WTC11 (cell line): ENCODE measurements around the gene RUVBL1. TPM values are rescaled to one million over a fixed set of nuclear protein-coding genes. Genes with fewer than 3 reads are reported as not detected.

Experiments used
- ATAC-seq: fragments of 200-7000 bp; cut with Tn5 transposase; 2 replicates; pipeline ENCODE4 v1.10.0; 2021; ENCODE audit warnings: mild to moderate bottlenecking, moderate library complexity
- CTCF ChIA-PET: fragments of 300-600 bp; sonication (Branson Sonifier 250); formaldehyde crosslinking; loops from one replicate; lab custom pipeline; 2021; ENCODE audit warnings: antibody characterized with exemption; lab: Charles Lee
- POLR2A ChIA-PET: fragments of 350-600 bp; sonication (Branson Sonifier 250); formaldehyde crosslinking; loops from one replicate; lab custom pipeline; 2021; ENCODE audit warnings: antibody characterized with exemption; lab: Charles Lee
- DNase-seq: peaks from one replicate; pipeline ENCODE4 v3.0.0; 2021; ENCODE audit warnings: low spot score
- H3K27ac Mint-ChIP-seq: 2 replicates; pipeline ENCODE4 v1.8.0; 2021; ENCODE audit warnings: mixed read lengths
- H3K27me3 Mint-ChIP-seq: 2 replicates; pipeline ENCODE4 v1.8.0; 2021; ENCODE audit warnings: low read depth, mild to moderate bottlenecking, moderate library complexity, mixed read lengths
- H3K36me3 Mint-ChIP-seq: 2 replicates; pipeline ENCODE4 v1.8.0; 2021; ENCODE audit warnings: mixed read lengths
- H3K4me1 Mint-ChIP-seq: 2 replicates; pipeline ENCODE4 v1.8.0; 2022; ENCODE audit warnings: mixed read lengths
- H3K4me3 Mint-ChIP-seq: 2 replicates; pipeline ENCODE4 v1.8.0; 2021; ENCODE audit warnings: mild to moderate bottlenecking, moderate library complexity, mixed read lengths
- H3K9me3 Mint-ChIP-seq: 2 replicates; pipeline ENCODE4 v1.8.0; 2021; ENCODE audit warnings: mixed read lengths
- CDX4 ChIP-seq: fragments of 250-450 bp; sonication (Bioruptor Pico); IDR thresholded peaks from 2 replicates; pipeline ENCODE4 v1.9.0; 2021; ENCODE audit warnings: moderate library complexity, mild to moderate bottlenecking, inconsistent platforms, borderline replicate concordance
- E2F4 ChIP-seq: sonication (generic); formaldehyde crosslinking; IDR thresholded peaks from 2 replicates; pipeline ENCODE4 v1.8.1; 2022; ENCODE audit warnings: low read depth, mild to moderate bottlenecking, moderate library complexity, missing genetic modification reagents, borderline replicate concordance
- ELF4 ChIP-seq: sonication (generic); formaldehyde crosslinking; IDR thresholded peaks from 2 replicates; pipeline ENCODE4 v1.8.1; 2022; ENCODE audit warnings: low read depth, mild to moderate bottlenecking, moderate library complexity, missing genetic modification reagents
- ESRRA ChIP-seq: sonication (generic); formaldehyde crosslinking; IDR thresholded peaks from 2 replicates; pipeline ENCODE4 v1.8.1; 2022; ENCODE audit warnings: mild to moderate bottlenecking, missing genetic modification reagents, borderline replicate concordance
- FOXJ3 ChIP-seq: sonication (generic); formaldehyde crosslinking; IDR thresholded peaks from 2 replicates; pipeline ENCODE4 v1.9.0; 2021; ENCODE audit warnings: missing genetic modification reagents, mild to moderate bottlenecking, borderline replicate concordance
- IRF2 ChIP-seq: sonication (generic); formaldehyde crosslinking; IDR thresholded peaks from 2 replicates; pipeline ENCODE4 v1.8.0; 2022; ENCODE audit warnings: low read depth, missing genetic modification reagents, borderline replicate concordance
- MLX ChIP-seq: sonication (generic); formaldehyde crosslinking; IDR thresholded peaks from 2 replicates; pipeline ENCODE4 v1.8.1; 2023; ENCODE audit warnings: mild to moderate bottlenecking, missing genetic modification reagents, moderate library complexity
- STAT6 ChIP-seq: sonication (generic); formaldehyde crosslinking; conservative IDR thresholded peaks from 2 replicates; pipeline ENCODE4 v1.8.1; 2023; ENCODE audit warnings: mild to moderate bottlenecking, low read depth, missing genetic modification reagents, moderate library complexity
- USF2 ChIP-seq: sonication (generic); formaldehyde crosslinking; IDR thresholded peaks from 2 replicates; pipeline ENCODE4 v1.8.1; 2023; ENCODE audit warnings: mild to moderate bottlenecking, missing genetic modification reagents, moderate library complexity
- ZNF121 ChIP-seq: sonication (generic); formaldehyde crosslinking; IDR thresholded peaks from 2 replicates; pipeline ENCODE4 v1.8.0; 2023; ENCODE audit warnings: missing genetic modification reagents
- ZNF263 ChIP-seq: sonication (generic); formaldehyde crosslinking; IDR thresholded peaks from 2 replicates; pipeline ENCODE4 v1.8.1; 2022; ENCODE audit warnings: low read depth, mild to moderate bottlenecking, moderate library complexity, missing genetic modification reagents
- ZNF512 ChIP-seq: sonication (generic); formaldehyde crosslinking; IDR thresholded peaks from 2 replicates; pipeline ENCODE4 v1.8.1; 2022; ENCODE audit warnings: missing genetic modification reagents, borderline replicate concordance
- ZNF671 ChIP-seq: fragments of 250-450 bp; sonication (Bioruptor Pico); IDR thresholded peaks from 2 replicates; pipeline ENCODE4 v1.8.0; 2021; ENCODE audit warnings: mild to moderate bottlenecking
- total RNA-seq: library from RNA; stranded (reverse); gene quantifications from 3 replicates; pipeline ENCODE4 v1.2.3, GENCODE V29; 2021
- TF ChIP-seq, protein P1 (sequence below): sonication (generic); formaldehyde crosslinking; IDR thresholded peaks from 2 replicates; pipeline ENCODE4 v1.8.1; 2023; ENCODE audit warnings: mild to moderate bottlenecking, moderate library complexity, missing genetic modification reagents
- TF ChIP-seq, protein P2 (sequence below): sonication (generic); formaldehyde crosslinking; IDR thresholded peaks from 2 replicates; pipeline ENCODE4 v1.8.0; 2022; ENCODE audit warnings: mild to moderate bottlenecking, missing genetic modification reagents

RUVBL1 gene
- total RNA-seq, 1 experiment from 2014 or later: 118 TPM

- TF ChIP-seq USF2 (no peak), MLX (no peak), E2F4 (CRISPR knock-in tag) (no peak), ESRRA (CRISPR knock-in tag) (no peak), ZNF121 (CRISPR knock-in tag) (no peak), IRF2 (CRISPR knock-in tag) (no peak)
Observed at GRCh38 chr3:128100161-128100560, 23.5 kb downstream of the RUVBL1 start (continued).

GRCh38 chr3:128098234-128098633 is 25.4 kb downstream of the RUVBL1 start:
- Mint-ChIP-seq H3K4me3 (no peak overlapping the region), H3K36me3 (peaks cover 86% of the 10 kb centered on the region), H3K4me1 (peaks cover 78% of the 10 kb centered on the region), H3K27me3 (no peaks in the 10 kb centered on the region)
- no peak for ATAC-seq
- CTCF ChIA-PET: interaction anchor here (1.2 to 1.8 kb wide), 2 partner anchors 23 to 35 kb away, joined by 5 to 7 read pairs; no protein-coding TSS in a partner anchor
- POLR2A ChIA-PET: no interaction called here
- TF ChIP-seq ZNF263 (no peak), FOXJ3 (CRISPR knock-in tag) (no peak), IRF2 (CRISPR knock-in tag) (no peak), ZNF512 (CRISPR knock-in tag) (no peak), STAT6 (no peak), CDX4 (CRISPR knock-in tag) (no peak), ELF4 (no peak), ZNF671 (CRISPR knock-in tag) (no peak)
- TF ChIP-seq, protein P1, sequence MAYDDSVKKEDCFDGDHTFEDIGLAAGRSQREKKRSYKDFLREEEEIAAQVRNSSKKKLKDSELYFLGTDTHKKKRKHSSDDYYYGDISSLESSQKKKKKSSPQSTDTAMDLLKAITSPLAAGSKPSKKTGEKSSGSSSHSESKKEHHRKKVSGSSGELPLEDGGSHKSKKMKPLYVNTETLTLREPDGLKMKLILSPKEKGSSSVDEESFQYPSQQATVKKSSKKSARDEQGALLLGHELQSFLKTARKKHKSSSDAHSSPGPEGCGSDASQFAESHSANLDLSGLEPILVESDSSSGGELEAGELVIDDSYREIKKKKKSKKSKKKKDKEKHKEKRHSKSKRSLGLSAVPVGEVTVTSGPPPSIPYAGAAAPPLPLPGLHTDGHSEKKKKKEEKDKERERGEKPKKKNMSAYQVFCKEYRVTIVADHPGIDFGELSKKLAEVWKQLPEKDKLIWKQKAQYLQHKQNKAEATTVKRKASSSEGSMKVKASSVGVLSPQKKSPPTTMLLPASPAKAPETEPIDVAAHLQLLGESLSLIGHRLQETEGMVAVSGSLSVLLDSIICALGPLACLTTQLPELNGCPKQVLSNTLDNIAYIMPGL (CRISPR knock-in tag): no peak
- TF ChIP-seq, protein P2, sequence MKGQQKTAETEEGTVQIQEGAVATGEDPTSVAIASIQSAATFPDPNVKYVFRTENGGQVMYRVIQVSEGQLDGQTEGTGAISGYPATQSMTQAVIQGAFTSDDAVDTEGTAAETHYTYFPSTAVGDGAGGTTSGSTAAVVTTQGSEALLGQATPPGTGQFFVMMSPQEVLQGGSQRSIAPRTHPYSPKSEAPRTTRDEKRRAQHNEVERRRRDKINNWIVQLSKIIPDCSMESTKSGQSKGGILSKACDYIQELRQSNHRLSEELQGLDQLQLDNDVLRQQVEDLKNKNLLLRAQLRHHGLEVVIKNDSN (CRISPR knock-in tag): no peak
- TF ChIP-seq, all 79 proteins: peak for 0
- Mint-ChIP-seq H3K9me3 (no peaks in the 10 kb centered on the region), H3K27ac (peak overlapping the region; percentile 71; the same call in 1 of the 2 replicates)
- no peak for DNase-seq
